NCI-H226 (cell line): Measurements from ENCODE around the gene POLQ.
"Not testable (repeated sequence)": the region's sequence is repeated elsewhere in the genome, so short reads cannot be mapped to it uniquely, and the experiment has no call there.

Experiments
- DNase-seq: peaks from one replicate; pipeline ENCODE4 v3.0.0-alpha.2; 2015

POLQ gene

DNA sequence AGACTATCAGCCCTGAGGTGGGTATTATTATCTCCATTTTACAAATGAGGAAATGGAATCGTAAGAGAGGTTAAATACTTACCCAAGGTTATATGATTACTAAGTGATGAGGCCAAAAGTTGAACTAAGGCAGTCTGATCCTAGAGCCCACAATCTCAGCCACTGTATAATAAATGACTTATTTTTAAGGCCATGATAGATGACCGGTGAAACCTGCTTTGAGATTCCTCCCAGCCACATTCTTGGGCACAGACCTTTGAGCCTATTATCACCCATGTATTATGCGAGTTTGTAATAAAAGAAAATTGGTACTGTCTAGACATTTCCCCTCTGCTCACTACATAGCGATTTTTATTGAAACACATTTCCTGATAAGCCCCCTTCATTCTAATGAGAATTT lies 37.4 kb downstream of the POLQ start:
- DNase-seq = no peak

DNA sequence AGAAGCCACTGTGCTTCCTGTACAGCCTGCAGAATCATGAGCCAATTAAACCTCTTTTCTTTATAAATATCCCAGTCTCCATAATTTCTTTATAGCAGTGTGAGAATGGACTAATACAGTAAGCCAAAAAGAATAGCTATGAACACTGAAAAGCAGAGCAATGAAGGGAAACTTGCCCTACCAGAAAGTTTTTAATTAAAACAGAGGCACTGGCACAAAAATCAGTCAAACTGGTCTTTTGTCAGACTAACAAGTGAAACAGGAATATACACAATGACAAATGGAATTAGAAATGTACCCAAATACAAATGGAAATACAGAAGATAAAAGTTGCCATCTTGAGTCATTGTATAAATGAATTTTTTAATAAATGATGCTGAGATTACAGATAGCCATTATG lies 40.5 kb downstream of the POLQ start:
- DNase-seq = no peak

DNA sequence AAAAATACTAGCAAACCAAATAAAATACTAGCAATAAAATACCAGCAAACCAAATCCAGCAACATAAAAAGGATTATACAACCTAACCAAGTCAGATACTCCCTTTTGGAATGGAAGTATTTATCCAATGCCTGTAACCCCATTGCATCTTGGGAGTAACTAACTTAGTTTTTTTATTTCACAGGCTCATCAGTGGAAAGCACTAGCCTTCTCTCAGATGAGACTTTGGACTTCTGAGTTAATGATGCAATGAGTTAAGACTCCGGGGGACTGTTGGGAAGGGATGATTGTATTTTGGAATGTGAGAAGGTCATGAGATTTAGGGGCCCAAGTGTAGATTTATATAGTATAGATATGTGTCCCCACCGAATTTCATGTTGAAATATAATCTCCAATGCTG lies 41.2 kb downstream of the POLQ start:
- no peak for DNase-seq

DNA sequence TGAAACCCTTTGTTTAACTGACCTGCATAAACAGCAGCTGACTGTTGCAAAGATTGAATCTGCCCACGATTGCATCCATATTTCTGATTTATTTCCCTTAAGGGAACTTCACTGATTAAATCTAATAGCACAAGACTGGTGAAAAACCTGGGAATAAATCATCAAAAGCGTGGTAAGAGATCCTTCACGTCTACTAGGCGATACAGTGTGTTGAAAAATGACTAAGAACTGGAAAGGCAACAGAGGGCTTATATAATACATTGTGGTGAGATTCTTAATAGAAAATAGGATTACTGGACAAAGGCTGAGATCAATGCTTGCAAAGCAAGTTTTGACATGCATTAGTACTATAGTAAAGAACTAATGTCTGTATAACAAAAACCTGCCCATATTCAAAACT lies 49.0 kb downstream of the POLQ start:
- DNase-seq = no peak

DNA sequence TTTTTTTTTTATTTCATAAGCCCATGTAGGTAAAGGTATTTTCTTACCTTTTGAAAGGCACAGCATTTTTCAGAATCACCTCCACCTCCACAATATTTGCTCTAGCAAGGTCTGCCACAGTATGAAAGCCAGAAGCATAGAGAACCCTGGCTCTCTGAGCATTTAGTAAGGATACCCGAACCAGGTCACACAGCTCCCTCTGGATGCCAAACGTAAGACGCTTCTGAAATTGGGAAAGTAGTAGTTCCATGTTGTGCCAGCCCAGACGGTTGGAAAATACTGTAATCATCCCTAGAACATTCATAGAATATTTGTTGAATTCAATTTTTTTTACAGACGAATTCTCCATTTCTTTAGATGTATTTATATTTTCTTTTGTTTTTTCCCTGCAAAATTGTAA lies 52.4 kb downstream of the POLQ start:
- DNase-seq = no peak

DNA sequence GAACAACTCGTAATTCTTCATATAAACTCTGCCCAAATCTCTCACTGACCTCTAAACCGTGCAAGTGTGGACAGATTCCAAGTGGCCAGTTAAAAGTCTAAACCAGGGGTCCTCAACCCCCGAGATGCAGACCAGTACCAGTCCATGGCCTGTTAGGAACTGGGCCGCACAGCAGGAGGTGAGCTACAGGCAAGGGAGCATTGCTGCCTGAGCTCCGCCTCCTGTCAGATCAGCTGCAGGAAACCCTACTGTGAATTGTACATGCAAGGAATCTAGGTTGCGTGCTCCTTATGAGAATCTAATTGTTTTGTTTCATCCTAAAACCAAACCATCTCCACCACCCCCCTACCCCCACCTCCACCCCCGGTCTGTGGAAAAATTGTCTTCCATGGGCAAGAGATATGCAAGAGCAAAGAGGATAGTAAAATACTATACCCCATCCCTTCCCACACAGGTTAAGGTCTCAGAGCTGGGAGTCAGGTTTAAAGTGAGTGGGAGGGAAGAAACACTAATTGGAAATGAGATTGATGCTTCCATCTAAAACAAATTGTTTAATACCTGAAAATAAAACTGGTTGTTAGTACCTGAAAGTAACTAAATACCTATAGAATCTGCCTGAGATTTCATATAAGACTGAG lies 54.0 kb downstream of the POLQ start:
- no peak for DNase-seq

DNA sequence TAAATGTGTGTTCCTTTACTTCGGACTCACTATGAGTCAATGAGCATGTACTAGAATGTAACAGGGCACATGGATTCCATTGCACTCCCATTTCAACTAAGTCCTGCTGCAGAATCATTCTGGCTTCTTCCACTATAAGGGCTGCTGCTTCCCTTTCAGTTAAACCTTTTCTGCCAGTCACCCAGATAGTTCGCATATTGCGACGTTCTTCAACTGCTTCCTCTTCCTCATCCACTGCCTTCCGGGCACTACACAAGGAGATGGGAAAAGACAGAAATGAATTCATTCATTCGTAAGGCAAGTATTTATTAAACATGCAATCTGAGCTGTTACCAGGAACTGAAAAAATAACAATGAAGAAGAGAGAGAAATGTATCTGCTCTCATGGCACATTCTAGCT lies 55.6 kb downstream of the POLQ start:
- no peak for DNase-seq

DNA sequence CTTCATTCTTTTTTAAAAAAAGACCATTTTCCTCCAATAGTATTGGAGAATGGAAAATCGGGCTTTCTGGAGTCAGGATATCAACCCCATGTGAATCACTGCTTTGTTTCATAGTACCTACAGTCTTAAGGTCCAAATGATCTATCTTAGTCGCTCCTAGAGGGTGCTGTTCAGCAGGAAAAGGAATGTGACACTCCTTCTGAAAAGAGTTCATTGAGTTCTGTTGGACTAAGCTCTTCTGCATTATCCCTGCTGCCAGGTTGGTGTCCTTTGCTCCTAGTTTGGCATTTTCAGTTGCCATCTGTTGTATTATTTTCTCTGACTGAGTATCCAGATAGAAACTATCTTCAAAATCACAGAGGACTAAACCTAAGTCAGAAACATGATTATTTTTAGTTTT lies 57.2 kb downstream of the POLQ start:
- no peak for DNase-seq

DNA sequence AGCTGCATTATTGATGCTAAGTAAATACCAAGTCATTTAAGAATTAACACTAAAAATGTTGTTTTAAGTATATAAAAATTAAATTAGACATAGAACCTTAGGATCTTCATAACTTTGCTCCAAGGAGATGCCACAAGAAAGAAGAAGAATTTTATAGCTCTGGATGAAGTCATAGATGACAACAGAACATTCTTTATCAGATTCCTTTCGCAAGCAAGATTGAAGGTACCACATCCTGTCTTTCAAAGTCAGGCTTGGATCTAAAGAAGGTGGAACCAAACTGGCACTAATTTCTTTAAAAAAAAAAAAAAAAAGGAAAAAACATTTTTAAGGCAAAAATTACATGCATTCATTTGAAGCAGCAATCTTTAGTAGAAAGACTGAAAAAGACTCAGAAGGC lies 62.5 kb downstream of the POLQ start:
- peak; percentile 10 for DNase-seq

DNA sequence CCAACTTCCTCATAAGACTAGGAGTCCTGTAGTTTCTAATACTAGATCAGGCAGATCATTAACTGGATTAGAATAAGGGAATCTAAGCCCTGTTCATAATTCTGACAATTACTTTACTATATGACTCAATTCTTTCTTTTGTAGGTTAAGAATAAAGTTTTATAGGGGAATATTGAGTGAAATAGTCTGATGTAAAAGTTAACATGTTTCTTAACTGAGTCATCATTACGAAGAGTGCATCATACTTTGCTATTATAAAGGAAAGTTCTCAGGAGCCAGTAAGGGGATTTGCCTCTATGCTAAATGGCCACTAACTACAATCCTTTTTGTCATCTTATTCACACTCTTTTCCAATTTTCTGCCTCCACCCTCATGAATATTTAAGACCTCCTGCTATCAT lies 63.1 kb downstream of the POLQ start:
- DNase-seq = peak; percentile 36

DNA sequence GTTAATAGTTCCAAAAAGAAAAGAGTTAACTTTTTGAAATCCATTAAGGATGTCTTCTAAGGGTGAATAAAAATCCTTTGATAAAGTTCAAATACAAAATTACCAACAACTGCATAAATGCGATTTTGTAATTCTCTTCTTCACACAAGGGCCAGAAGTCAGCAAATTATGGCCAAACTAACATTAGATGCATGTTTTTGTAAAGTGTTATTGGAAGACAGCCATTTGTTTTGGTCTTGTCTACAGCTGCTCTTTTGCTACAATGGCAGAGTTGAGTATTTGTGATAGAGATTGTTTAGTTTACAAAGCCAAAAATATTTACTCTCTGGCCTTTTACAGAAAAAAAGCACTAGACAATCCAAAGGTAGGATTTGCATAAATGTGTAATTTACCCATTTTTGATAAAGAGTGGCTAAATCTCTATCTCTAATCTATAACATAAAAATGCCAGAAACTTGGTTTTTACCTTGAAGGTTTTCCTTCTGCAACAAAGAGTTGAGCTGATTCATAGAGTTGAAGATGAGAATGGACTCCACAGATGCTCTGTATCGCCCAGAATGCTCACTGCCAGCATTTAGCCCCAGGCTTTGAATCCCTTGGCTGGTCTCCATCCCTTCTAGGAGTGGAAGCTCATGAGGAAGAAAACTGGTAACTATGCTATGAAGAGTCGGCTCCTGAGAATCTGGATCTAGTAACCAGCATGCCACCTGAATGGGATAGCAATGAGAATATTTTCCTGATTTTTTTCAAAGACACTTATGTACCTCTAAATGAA lies 64.5 kb downstream of the POLQ start:
- DNase-seq = peak; percentile 61

DNA sequence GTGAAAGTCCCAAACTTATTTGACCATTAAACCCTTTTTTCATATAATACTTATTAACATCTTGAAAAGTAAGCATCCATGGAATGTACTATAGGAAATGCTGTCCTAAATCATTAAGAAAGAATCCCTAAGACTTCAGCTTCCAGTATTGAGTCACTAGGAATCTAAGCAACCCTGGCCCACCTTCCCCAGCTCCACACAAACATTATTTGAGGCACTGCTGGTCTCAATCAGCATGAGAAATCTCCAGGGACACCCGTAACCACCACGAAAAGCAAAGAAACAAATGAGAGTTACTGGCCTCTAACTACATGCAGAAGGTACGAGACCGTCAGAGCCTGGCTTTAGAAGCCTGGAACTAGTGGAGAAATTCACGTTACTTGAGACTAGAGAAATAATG lies 68.2 kb downstream of the POLQ start:
- peak; percentile 4 for DNase-seq

DNA sequence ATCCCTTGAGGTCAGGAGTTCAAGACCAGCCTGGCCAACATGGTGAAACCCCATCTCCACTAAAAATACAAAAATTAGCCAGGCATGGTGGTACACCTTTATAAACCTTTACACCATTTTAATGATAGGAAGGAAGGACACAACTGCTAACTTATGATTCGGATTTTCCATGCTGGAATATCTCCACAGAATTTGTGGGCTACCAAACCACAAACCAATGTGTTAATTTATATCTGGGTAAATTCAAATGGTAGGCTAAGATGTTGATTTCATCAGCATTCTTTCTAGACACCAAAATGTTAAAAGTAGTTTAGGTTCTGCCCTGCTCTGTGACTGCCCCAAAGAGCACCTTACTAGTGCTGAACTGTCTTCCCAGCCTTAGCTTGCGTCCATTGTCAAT lies 72.8 kb downstream of the POLQ start:
- no peak for DNase-seq

DNA sequence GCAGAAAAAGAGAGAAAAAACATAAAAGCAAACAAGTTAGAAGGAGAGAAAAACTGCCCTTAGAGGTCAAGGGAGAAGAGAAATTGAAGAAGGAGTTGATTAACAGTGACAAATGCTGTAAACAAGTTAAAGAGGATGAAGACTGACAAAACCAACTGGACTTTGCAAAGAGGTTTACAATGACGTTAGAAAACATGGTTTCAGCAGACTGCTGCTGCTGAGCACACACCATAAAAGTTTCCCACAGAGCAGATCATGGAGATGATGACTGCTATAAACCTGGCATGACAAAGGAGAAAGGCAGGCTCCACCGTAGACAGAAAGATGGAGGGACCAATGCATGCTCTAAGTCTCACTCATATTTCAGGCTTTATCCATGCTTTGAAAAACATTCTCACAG lies 78.7 kb downstream of the POLQ start:
- DNase-seq = no peak

DNA sequence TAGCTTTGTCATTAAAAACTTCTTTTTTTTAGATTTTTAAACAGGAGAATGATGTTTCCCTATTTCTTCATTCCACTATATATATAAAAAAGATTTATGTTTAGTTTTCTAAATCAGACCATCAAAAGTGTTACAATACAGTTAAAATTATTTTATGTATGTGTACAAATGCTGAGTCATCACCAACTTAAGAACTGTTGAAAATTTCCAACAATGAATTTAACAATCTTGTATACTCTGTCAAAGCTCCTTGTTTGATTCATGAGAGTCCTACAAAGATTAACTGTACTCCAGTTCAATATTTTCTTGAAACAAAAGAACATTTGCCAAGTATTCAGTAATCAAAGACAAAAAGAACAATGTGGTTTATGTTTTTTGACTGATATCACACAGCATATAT lies 82.0 kb downstream of the POLQ start:
- DNase-seq = no peak

DNA sequence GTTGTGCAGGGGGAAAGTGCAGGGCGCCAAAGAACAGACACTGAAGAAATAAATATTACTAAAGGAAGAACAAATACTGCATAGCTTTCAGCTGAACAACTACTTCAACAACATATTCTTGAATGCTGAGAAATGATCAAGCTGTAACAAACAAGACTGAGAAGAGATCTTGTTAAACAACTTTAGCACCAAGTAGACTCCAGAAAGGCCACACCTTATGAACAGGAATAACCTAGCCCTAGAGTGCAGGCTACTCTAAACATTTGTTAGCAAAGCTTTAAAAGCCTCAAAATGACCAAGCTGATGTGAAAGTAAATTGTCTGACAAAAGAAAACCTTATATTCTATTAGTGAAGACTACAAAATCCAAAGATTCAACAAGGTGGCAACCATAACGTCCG lies 83.2 kb downstream of the POLQ start:
- DNase-seq = no peak

DNA sequence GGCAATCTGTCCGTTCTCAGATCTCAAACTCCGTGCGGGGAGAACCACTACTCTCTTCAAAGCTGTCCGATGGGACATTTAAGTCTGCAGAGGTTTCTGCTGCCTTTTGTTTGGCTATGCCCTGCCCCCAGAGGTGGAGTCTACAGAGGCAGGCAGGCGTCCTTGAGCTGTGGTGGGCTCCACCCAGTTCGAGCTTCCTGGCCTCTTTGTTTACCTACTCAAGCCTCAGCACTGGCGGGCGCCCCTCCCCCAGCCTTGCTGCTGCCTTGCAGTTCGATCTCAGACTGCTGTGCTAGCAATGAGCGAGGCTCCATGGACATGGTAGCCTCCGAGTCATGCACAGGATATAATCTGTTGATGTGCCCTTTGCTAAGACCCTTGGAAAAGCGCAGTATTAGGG lies 94.0 kb downstream of the POLQ start:
- not testable (repeated sequence) for DNase-seq

DNA sequence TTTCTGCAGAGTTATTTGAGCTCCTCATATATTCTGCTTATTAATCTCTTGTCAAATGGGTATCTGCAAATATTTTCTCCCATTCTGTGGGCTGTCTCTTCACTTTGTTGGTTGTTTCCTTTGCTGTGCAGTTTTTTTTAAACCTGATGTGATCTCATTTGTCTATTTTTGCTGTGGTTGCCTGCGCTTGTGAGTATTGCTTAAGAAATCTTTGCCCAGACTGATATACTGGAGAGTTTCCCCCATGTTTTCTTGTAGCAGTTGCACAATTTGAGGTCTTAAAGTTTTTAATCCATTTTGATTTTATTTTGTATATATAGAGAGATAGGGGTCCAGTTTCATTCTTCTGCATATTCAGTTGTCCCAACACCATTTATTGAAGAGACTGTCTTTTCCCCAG lies 102.3 kb downstream of the POLQ start:
- DNase-seq = no peak

DNA sequence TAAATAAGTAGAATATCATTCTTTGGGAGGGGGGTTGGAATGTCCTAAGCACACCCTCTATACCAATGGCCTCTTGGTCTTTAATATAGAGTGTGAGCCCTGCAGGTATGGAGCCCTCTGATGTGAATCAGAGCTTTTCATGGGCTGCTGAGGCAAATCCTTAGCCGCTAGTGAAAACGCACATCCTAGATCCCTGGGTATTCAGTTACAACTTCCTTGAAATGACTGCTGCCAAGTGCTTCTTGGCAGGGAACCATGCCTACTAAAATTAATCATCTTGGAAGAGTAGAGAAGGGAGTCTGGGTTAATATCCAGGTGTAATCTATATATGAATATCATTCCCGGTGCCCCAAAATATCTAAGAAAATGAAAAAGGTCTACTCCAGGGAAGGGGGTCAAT lies 109.1 kb downstream of the POLQ start:
- peak; percentile 20 for DNase-seq

DNA sequence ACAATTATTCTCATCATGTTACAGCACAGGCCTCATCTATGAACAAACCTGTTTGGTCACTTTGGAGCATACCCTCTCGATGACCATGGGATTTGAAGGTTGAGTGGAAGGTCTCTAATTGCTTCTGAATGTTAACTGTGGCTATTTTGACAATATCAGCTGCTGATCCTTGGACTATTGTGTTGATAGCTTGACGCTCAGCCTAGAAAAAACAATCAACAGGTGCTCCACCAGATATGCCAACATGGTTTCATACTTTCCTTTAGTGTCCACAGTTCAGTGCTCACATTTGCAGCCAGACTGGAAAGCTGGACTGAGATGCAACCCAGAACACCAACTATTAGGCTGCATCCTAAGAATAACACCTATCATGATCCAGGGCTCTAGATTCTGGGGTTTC lies 109.7 kb downstream of the POLQ start:
- DNase-seq = no peak

DNA sequence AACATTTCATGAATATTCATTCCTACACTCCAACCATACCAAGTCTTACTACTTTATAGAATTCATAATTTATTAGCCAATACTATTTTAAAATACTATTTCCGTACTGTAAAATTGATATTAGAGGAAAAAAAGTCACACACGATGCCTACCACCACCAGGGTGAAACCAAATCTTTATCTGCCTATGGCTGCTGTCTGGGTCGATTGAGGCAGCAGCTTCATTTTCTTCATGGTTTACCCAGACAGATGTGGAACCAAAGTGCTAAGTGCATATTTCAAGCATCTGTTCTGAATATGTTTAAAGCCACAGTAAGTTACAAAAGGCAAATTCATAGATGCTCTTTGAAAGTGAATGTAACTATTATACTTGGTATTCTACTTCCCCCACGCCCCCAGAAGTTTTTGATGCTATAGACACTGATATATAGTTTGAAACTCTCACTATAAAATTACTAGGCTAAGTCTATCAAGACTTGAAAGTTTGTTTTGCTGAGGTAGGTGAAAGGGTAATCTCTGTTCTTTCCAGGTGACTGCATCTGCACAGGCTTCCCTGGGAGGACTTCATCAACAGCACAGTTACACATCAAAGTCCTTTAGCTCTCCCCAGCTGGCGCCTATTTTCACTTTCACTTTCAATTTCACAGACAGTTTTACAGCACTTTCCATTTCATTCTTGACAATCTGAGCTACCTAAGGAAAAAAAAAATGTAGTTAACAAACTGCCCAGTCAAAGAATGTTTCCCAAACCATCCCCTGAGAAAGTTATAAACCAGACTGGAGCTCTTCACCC lies 113.9 kb downstream of the POLQ start:
- DNase-seq = no peak

DNA sequence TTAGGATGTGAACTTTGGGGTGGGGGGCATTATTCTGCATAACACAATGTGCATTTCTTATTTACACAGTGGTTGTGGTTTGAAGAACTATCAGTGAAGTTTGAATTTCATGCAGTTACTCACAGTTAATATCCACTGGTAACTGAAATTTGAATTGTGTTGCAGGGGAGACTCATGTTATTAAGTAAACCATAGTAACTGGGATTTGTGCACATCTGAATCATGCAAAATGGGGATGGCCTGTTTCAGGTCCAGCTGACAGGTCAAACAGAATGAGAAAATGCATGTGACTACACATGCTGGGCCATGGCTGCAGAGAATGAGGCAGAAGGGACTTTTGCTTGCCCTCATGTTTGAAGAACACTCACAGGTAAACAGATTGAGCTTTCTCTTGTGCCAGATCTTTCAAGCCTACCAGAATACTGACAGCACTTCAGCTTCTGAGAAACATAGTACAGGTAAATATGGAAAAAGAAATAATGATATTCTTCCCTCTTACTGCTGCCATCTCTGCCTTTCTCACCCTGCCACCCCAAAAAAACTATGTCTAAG lies 115.0 kb downstream of the POLQ start:
- no peak for DNase-seq

DNA sequence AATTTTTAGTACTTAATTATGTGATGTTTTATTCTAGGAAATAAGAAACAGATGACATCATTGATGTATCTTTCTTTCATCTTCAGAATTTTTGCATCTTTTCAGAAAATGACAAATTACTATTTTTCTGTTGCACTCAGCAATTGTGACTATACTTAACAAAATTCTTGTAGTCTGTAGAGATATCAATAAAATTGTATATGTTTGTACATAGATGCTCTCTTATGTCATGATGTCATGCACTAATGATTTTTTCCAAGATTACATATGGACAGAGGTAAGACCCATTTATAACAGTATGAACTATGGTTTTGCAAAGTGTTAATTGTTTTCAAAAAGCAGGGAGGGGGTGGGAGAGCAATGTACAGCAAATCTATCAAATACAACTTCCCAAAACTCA lies 121.2 kb downstream of the POLQ start:
- no peak for DNase-seq

DNA sequence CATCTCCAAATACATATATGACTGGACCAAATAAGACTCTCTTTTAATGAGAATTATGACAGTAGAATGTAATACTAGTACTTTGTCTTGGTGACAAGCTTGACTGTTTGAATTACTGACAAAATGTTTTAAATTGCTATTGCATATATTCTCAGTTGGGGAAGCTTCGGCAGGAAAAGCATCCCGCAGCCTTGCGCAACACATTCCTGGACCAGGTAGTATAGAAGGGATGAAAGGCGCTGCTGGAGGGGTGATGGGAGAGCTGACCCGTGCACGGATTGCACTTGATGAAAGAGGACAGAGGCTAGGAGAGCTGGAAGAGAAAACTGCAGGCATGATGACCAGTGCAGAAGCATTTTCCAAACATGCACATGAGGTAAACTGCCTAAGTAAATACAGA lies 127.6 kb downstream of the POLQ start:
- DNase-seq = no peak
